Tongue (tissue), 2 donors: ENCODE data around the gene PI4KA. TPM values are rescaled to one million over a fixed set of nuclear protein-coding genes. Genes with fewer than 3 reads are reported as not detected.
"Not testable (repeated sequence)": the region's sequence is repeated elsewhere in the genome, so short reads cannot be mapped to it uniquely, and the experiment has no call there.

Experiments used
- DNase-seq: peaks from one replicate; pipeline ENCODE4 v3.0.0-alpha.2; 2015
- total RNA-seq: library from RNA; depleted of rRNA; stranded (reverse); fragments of >200 nt; gene quantifications from one replicate; pipeline ENCODE4 v1.2.3, GENCODE V29; 2014

The PI4KA gene
- total RNA-seq, 1 donor from 2014 or later = 38.1 TPM

GRCh38 chr22:20694256-20694655, 164.4 kb downstream of the PI4KA start:
- DNase-seq = not testable (repeated sequence)

GRCh38 chr22:20692926-20693325, 165.7 kb downstream of the PI4KA start:
- not testable (repeated sequence) for DNase-seq

GRCh38 chr22:20690586-20691317, 167.9 kb downstream of the PI4KA start:
- not testable (repeated sequence) for DNase-seq

- not testable (repeated sequence) for DNase-seq
Observed at GRCh38 chr22:20687356-20688172, 171.0 kb downstream of the PI4KA start.

- DNase-seq = not testable (repeated sequence)
Observed at GRCh38 chr22:20685764-20686163, 172.8 kb downstream of the PI4KA start.

- not testable (repeated sequence) for DNase-seq
Observed at GRCh38 chr22:20678792-20679435, 179.7 kb downstream of the PI4KA start.

GRCh38 chr22:20677684-20678242, 180.8 kb downstream of the PI4KA start:
- DNase-seq = no peak

GRCh38 chr22:20675613-20676012, 183.0 kb downstream of the PI4KA start:
- DNase-seq = not testable (repeated sequence)

- no peak for DNase-seq
Observed at GRCh38 chr22:20674998-20675397, 183.6 kb downstream of the PI4KA start.

- DNase-seq = no peak
Observed at GRCh38 chr22:20673295-20674195, 185.1 kb downstream of the PI4KA start.

GRCh38 chr22:20672732-20673131, 185.9 kb downstream of the PI4KA start:
- no peak for DNase-seq

- DNase-seq = no peak
Observed at GRCh38 chr22:20672082-20672424, 186.6 kb downstream of the PI4KA start.

GRCh38 chr22:20671409-20672081, 187.1 kb downstream of the PI4KA start:
- no peak for DNase-seq

- not testable (repeated sequence) for DNase-seq
Observed at GRCh38 chr22:20670457-20671261, 188.0 kb downstream of the PI4KA start.

GRCh38 chr22:20669884-20670283, 188.7 kb downstream of the PI4KA start:
- not testable (repeated sequence) for DNase-seq

- DNase-seq = not testable (repeated sequence)
Observed at GRCh38 chr22:20669471-20669870, 189.1 kb downstream of the PI4KA start.

GRCh38 chr22:20668769-20669168, 189.8 kb downstream of the PI4KA start:
- DNase-seq = not testable (repeated sequence)

- DNase-seq = not testable (repeated sequence)
Observed at GRCh38 chr22:20668226-20668625, 190.4 kb downstream of the PI4KA start.

GRCh38 chr22:20667548-20667947, 191.1 kb downstream of the PI4KA start:
- not testable (repeated sequence) for DNase-seq

- no peak for DNase-seq
Observed at GRCh38 chr22:20666560-20666959, 192.1 kb downstream of the PI4KA start.
